Rectal smooth muscle tissue (tissue), 1 donor: ENCODE data around the gene SFI1.

Source experiments
- H3K27ac ChIP-seq: one replicate; pipeline ENCODE4 v1.7.0; 2013; ENCODE audit warnings: low read depth, low read length, inconsistent platforms
- H3K27me3 ChIP-seq: one replicate; pipeline ENCODE4 v1.7.0; 2013; ENCODE audit warnings: low read length; ENCODE audit not compliant: control insufficient read depth, insufficient read depth
- H3K36me3 ChIP-seq: one replicate; pipeline ENCODE4 v1.7.0; 2013; ENCODE audit warnings: low read length; ENCODE audit not compliant: control insufficient read depth, insufficient read depth
- H3K4me1 ChIP-seq: one replicate; pipeline ENCODE4 v1.7.0; 2013; ENCODE audit warnings: low read length; ENCODE audit not compliant: control insufficient read depth, insufficient read depth
- H3K4me3 ChIP-seq: one replicate; pipeline ENCODE4 v1.7.0; 2013; ENCODE audit warnings: low read length
- H3K9ac ChIP-seq: one replicate; pipeline ENCODE4 v1.7.0; 2013; ENCODE audit warnings: low read length

Gene SFI1, protein sequence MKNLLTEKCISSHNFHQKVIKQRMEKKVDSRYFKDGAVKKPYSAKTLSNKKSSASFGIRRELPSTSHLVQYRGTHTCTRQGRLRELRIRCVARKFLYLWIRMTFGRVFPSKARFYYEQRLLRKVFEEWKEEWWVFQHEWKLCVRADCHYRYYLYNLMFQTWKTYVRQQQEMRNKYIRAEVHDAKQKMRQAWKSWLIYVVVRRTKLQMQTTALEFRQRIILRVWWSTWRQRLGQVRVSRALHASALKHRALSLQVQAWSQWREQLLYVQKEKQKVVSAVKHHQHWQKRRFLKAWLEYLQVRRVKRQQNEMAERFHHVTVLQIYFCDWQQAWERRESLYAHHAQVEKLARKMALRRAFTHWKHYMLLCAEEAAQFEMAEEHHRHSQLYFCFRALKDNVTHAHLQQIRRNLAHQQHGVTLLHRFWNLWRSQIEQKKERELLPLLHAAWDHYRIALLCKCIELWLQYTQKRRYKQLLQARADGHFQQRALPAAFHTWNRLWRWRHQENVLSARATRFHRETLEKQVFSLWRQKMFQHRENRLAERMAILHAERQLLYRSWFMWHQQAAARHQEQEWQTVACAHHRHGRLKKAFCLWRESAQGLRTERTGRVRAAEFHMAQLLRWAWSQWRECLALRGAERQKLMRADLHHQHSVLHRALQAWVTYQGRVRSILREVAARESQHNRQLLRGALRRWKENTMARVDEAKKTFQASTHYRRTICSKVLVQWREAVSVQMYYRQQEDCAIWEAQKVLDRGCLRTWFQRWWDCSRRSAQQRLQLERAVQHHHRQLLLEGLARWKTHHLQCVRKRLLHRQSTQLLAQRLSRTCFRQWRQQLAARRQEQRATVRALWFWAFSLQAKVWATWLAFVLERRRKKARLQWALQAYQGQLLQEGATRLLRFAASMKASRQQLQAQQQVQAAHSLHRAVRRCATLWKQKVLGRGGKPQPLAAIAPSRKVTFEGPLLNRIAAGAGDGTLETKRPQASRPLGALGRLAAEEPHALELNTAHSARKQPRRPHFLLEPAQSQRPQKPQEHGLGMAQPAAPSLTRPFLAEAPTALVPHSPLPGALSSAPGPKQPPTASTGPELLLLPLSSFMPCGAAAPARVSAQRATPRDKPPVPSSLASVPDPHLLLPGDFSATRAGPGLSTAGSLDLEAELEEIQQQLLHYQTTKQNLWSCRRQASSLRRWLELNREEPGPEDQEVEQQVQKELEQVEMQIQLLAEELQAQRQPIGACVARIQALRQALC

GRCh38 chr22:31496007-31496734 lies at the start of gene SFI1:
TSS of gene SFI1 (plus strand) at chr22:31496536. CDS start at chr22:31508285, 11,749 bp downstream.
- Histone ChIP-seq H3K9ac (peak within 1 kb of the TSS; percentile 78), H3K4me3 (peak within 1 kb of the TSS; percentile 88), H3K4me1 (no peaks in the 10 kb centered on the region), H3K27me3 (no peaks in the 10 kb centered on the region), H3K27ac (peak within 1 kb of the TSS; percentile 78), H3K36me3 (no peaks in the 10 kb centered on the region)

GRCh38 chr22:31446767-31447166 lies 49.6 kb upstream of the SFI1 start:
- Histone ChIP-seq H3K36me3 (peaks cover 19% of the 10 kb centered on the region), H3K27ac (no peak overlapping the region), H3K4me1 (no peaks in the 10 kb centered on the region)

GRCh38 chr22:31447337-31447736 lies 49.0 kb upstream of the SFI1 start:
- Histone ChIP-seq H3K4me3 (no peak overlapping the region), H3K36me3 (peaks cover 17% of the 10 kb centered on the region), H3K9ac (no peak overlapping the region), H3K27me3 (no peaks in the 10 kb centered on the region), H3K4me1 (no peaks in the 10 kb centered on the region), H3K27ac (no peak overlapping the region)

More at GRCh38 chr22:31446767-31447166, 49.6 kb upstream of the SFI1 start:
- Histone ChIP-seq H3K9ac (no peak overlapping the region), H3K4me3 (no peak overlapping the region), H3K27me3 (no peaks in the 10 kb centered on the region)

DNA sequence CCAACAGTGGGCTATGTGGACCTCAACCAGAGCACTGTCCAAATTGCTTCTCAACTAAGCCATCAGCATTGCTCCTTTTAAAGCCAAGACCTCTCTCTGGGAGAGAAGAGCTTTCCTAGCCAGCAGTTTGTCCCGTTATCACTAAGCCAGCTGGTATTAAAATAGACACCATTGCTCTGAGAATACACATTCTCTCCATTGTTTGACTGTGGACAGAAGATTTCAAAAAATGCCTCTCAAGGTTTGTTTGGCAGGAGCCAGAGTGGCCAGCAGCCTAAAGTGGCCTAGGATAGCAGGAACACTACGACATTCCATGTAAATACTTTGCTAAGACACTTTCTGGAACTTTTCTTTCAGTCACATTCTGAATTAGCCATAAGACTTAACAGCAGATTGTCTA lies 48.0 kb upstream of the SFI1 start:
- no peak overlapping the region for H3K9ac ChIP-seq
- no peaks in the 10 kb centered on the region for H3K4me1 ChIP-seq

DNA sequence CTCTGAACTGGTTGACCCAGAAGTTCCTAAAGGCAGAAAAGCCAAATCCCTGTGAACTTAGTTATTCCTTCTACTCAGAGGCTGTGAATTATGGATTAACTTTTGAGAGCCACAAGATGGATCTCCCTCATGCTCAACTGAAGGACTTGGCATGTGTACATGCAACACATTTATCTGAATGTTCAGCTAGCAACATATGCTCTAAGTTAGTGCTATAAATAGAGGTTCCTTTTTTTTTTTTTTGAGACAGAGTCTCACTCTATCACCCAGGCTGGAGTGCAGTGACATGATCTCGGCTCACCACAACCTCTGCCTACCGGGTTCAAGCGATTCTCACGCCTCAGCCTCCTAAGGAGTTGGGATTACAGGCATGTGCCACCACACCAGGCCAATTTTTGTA lies 46.8 kb upstream of the SFI1 start:
- Histone ChIP-seq H3K27ac (no peak overlapping the region), H3K27me3 (no peaks in the 10 kb centered on the region), H3K4me1 (no peaks in the 10 kb centered on the region), H3K9ac (no peak overlapping the region), H3K4me3 (no peak overlapping the region), H3K36me3 (peaks cover 20% of the 10 kb centered on the region)

More for the DNA sequence above, 48.0 kb upstream of the SFI1 start:
- H3K36me3 ChIP-seq: peaks cover 13% of the 10 kb centered on the region
- H3K27me3 ChIP-seq: no peaks in the 10 kb centered on the region
- no peak overlapping the region for H3K27ac ChIP-seq
- H3K4me3 ChIP-seq: no peak overlapping the region

DNA sequence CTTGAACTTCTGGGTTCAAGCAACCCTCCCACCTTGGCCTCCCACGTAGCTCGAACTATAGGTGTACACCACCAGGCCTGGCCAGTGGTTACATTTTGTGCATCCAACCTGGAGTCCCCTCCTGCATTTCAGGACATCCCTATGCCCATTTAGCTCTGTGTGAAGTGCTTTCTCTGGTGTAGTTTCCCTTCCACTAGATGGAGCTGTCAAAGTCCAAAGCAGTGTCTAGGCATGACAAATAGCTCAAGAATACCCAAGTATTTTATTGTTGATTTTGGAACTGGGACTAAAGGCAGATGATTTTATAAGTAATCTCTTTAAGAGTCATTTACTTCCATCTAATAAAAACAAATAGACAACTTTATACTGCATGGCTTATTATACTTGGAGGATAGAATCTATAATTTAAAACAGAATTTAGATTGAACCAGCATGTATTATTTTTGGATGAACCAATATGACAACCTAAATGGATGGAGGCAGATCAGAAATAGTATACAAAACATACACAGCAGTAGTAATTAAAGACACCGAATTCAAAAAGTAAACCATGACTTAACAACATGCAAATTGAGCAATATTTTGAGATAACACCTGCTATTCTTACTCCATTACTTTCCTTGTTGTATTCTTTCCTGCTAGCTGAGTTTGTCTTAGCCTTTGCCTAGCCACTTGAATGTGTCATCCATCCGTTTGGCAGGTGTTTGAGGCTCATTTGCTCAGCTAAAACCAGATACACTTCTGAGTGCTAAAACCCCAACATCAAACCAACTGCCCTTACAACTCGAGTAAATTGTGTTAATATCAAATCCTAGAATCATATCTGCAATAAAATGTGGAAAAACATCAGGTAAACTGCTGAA lies 44.4 kb upstream of the SFI1 start:
- H3K4me1 ChIP-seq: no peaks in the 10 kb centered on the region
- no peak overlapping the region for H3K27ac ChIP-seq
- no peak overlapping the region for H3K4me3 ChIP-seq
- H3K27me3 ChIP-seq: no peaks in the 10 kb centered on the region
- peaks cover 26% of the 10 kb centered on the region for H3K36me3 ChIP-seq
- no peak overlapping the region for H3K9ac ChIP-seq

GRCh38 chr22:31461699-31462098 lies 34.6 kb upstream of the SFI1 start:
- Histone ChIP-seq H3K27me3 (no peaks in the 10 kb centered on the region), H3K9ac (no peak overlapping the region), H3K4me1 (no peaks in the 10 kb centered on the region), H3K36me3 (peaks cover 24% of the 10 kb centered on the region), H3K4me3 (no peak overlapping the region), H3K27ac (no peak overlapping the region)

DNA sequence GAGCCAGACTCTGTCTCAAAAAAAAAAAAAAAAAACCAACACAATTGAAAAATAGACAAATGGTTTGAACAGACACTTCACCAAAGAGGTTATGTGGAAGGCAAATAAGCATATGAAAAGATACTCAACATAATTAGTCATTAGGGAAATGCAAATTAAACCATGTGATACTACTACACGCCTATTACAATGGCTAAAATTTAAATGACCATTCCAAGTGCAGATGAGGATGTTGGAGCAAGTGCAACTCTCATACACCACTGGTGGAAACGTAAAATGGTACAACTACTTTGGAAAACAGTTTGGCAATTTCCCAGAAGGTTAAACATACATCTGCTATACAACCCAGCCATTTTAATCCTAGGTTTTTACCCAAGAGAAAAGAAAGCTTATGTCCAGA lies 31.0 kb upstream of the SFI1 start:
- Histone ChIP-seq H3K4me3 (no peak overlapping the region), H3K36me3 (peaks cover 14% of the 10 kb centered on the region), H3K27me3 (no peaks in the 10 kb centered on the region), H3K27ac (no peak overlapping the region), H3K4me1 (no peaks in the 10 kb centered on the region), H3K9ac (no peak overlapping the region)

- Histone ChIP-seq H3K4me3 (no peak overlapping the region), H3K27me3 (no peaks in the 10 kb centered on the region), H3K4me1 (peaks cover 3% of the 10 kb centered on the region), H3K36me3 (peaks cover 4% of the 10 kb centered on the region), H3K9ac (no peak overlapping the region), H3K27ac (no peak overlapping the region)
Measured at GRCh38 chr22:31474743-31475142, 21.6 kb upstream of the SFI1 start.

DNA sequence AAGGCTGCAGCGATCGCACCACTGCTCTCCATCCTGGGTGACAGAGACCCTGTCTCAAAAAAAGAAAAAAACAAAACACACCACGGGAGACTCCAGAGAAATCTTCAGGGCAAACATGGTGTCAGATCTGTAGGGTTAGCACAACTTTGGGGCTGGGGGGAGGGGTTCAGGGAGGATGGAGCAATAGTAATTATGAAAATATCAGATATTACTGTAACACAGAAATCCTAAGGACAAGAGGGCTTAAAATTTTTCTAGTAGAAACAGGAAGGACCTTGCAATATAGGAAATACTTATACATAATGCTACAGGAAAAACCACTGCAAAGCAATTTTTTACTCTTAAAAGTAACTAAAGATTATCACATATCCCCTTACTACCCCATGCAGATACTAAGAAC lies 20.5 kb upstream of the SFI1 start:
- Histone ChIP-seq H3K4me1 (peaks cover 3% of the 10 kb centered on the region), H3K36me3 (peaks cover 4% of the 10 kb centered on the region), H3K4me3 (no peak overlapping the region), H3K27me3 (no peaks in the 10 kb centered on the region), H3K27ac (no peak overlapping the region), H3K9ac (no peak overlapping the region)

DNA sequence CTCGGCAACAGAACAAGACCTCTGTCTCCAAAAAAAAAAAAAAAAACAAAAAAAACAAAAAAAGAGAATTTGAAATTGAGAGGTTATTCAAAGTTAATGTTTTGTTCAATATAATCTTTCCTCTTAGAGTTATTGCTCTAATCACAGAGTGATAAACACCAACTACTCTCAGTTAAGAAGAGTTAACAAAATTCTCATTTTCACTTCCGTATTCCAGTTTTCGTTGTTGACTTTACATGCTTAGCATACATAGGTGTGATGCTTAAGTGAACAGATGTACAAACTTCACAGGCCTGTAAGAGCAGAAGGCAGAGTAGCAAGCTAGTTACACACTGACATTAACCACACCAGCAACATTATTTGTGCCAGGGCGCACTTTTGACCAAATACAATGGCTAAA lies 19.0 kb upstream of the SFI1 start:
- peaks cover 3% of the 10 kb centered on the region for H3K4me1 ChIP-seq
- H3K27ac ChIP-seq: no peak overlapping the region
- no peak overlapping the region for H3K9ac ChIP-seq
- no peaks in the 10 kb centered on the region for H3K27me3 ChIP-seq
- peaks cover 12% of the 10 kb centered on the region for H3K36me3 ChIP-seq
- no peak overlapping the region for H3K4me3 ChIP-seq
